IMR-90 (cell line): ENCODE results near the gene CAMTA1. TPM values are rescaled to one million over a fixed set of nuclear protein-coding genes. Genes with fewer than 3 reads are reported as not detected.

Experiments
- ATAC-seq: fragments of 200-7000 bp; cut with Tn5 transposase; 2 replicates; pipeline ENCODE4 v1.9.1; 2020; ENCODE audit warnings: low read depth, mild to moderate bottlenecking, moderate library complexity
- BruUV-seq: library from RNA; stranded (reverse); fragments of 400-500 nt; replicated peaks from 2 replicates; lab custom pipeline; 2021; lab: Mats Ljungman, UMichigan
- CTCF ChIA-PET: fragments of 300-600 bp; formaldehyde crosslinking; extraction: SDS; loops from one replicate; lab custom pipeline; 2021; ENCODE audit warnings: antibody characterized with exemption; lab: Yijun Ruan, JAX
- POLR2A ChIA-PET: fragments of 300-600 bp; sonication (Branson Sonifier 250); formaldehyde crosslinking; loops from one replicate; lab custom pipeline; 2022; ENCODE audit warnings: antibody characterized with exemption; ENCODE audit not compliant: unreplicated experiment; lab: Charles Lee
- DNase-seq: peaks from one replicate; pipeline ENCODE4 v3.0.0; 2013
- H2AFZ ChIP-seq: replicated peaks from 2 replicates; pipeline ENCODE3; 2013; ENCODE audit warnings: low read length, mild to moderate bottlenecking; ENCODE audit not compliant: poor library complexity
- H2AK5ac ChIP-seq: 2 replicates; pipeline ENCODE4 v1.6.1; 2013; ENCODE audit warnings: low read depth, low read length, inconsistent platforms
- H2AK9ac ChIP-seq: replicated peaks from 2 replicates; pipeline ENCODE3; 2013; ENCODE audit warnings: mild to moderate bottlenecking, low read depth, low read length, moderate library complexity; ENCODE audit not compliant: poor library complexity
- H2BK120ac ChIP-seq: 2 replicates; pipeline ENCODE4 v1.6.1; 2013; ENCODE audit warnings: low read depth, low read length, inconsistent platforms
- H2BK15ac ChIP-seq: 3 replicates; pipeline ENCODE4 v1.6.1; 2013; ENCODE audit warnings: low read depth, low read length, inconsistent platforms
- H2BK20ac ChIP-seq: 2 replicates; pipeline ENCODE4 v1.6.1; 2013; ENCODE audit warnings: low read depth, mild to moderate bottlenecking, inconsistent platforms, low read length, moderate library complexity
- H2BK5ac ChIP-seq: 2 replicates; pipeline ENCODE4 v1.6.1; 2013; ENCODE audit warnings: mild to moderate bottlenecking, low read depth, low read length, inconsistent platforms; ENCODE audit not compliant: poor library complexity, severe bottlenecking
- H3K14ac ChIP-seq: replicated peaks from 2 replicates; pipeline ENCODE4 v1.6.1; 2013; ENCODE audit warnings: low read depth, low read length, inconsistent platforms
- H3K18ac ChIP-seq: 2 replicates; pipeline ENCODE4 v1.6.1; 2013; ENCODE audit warnings: low read depth, low read length, control low read depth
- H3K23ac ChIP-seq: 2 replicates; pipeline ENCODE4 v1.6.1; 2013; ENCODE audit warnings: low read depth, low read length, inconsistent platforms
- H3K27ac ChIP-seq: 2 replicates; pipeline ENCODE4 v1.5.1; 2013; ENCODE audit warnings: mild to moderate bottlenecking, control low read depth, low read length; ENCODE audit not compliant: insufficient read depth
- H3K27me3 ChIP-seq: 2 replicates; pipeline ENCODE4 v1.6.1; 2013; ENCODE audit warnings: low read length; ENCODE audit not compliant: control insufficient read depth, insufficient read depth
- H3K36me3 ChIP-seq: 2 replicates; pipeline ENCODE4 v1.6.1; 2013; ENCODE audit warnings: low read length, mixed read lengths; ENCODE audit not compliant: control insufficient read depth, insufficient read depth
- H3K4ac ChIP-seq: 2 replicates; pipeline ENCODE4 v1.6.1; 2013; ENCODE audit warnings: low read depth, low read length, inconsistent platforms
- H3K4me1 ChIP-seq: 2 replicates; pipeline ENCODE4 v1.6.1; 2013; ENCODE audit warnings: low read length, mixed read lengths; ENCODE audit not compliant: control insufficient read depth, insufficient read depth
- H3K4me2 ChIP-seq: 2 replicates; pipeline ENCODE4 v1.6.1; 2013; ENCODE audit warnings: low read depth, mild to moderate bottlenecking, control low read depth, low read length, moderate library complexity
- H3K4me3 ChIP-seq: 2 replicates; pipeline ENCODE4 v1.5.1; 2013; ENCODE audit warnings: low read depth, mild to moderate bottlenecking, control low read depth, low read length, moderate library complexity; ENCODE audit not compliant: insufficient read depth
- H3K56ac ChIP-seq: 2 replicates; pipeline ENCODE4 v1.6.1; 2013; ENCODE audit warnings: low read length, inconsistent platforms; ENCODE audit not compliant: insufficient read depth; ENCODE audit errors: extremely low read depth
- H3K79me1 ChIP-seq, 2 experiments: 2 replicates each; pipeline ENCODE4 v1.6.1; 2013; ENCODE audit warnings: low read length in 2 of 2, inconsistent platforms in 1 of 2, low read depth in 1 of 2
- H3K9ac ChIP-seq: 2 replicates; pipeline ENCODE4 v1.6.1; 2013; ENCODE audit warnings: low read depth, low read length, control low read depth
- H3K9me1 ChIP-seq: 2 replicates; pipeline ENCODE4 v1.6.1; 2013; ENCODE audit warnings: low read length, inconsistent platforms; ENCODE audit not compliant: insufficient read depth
- H3K9me3 ChIP-seq: 2 replicates; pipeline ENCODE4 v1.6.1; 2013; ENCODE audit warnings: low read length; ENCODE audit not compliant: control insufficient read depth, insufficient read depth
- H4K20me1 ChIP-seq: 2 replicates; pipeline ENCODE4 v1.6.1; 2013; ENCODE audit warnings: low read length, inconsistent platforms; ENCODE audit not compliant: insufficient read depth
- H4K5ac ChIP-seq: 2 replicates; pipeline ENCODE4 v1.6.1; 2013; ENCODE audit warnings: mild to moderate bottlenecking, low read depth, low read length, control low read depth
- H4K8ac ChIP-seq, 2 experiments: 2 replicates each; pipeline ENCODE4 v1.6.1; 2013; ENCODE audit warnings: low read depth in 2 of 2, low read length in 2 of 2, control low read depth in 1 of 2, inconsistent platforms in 1 of 2
- H4K91ac ChIP-seq: 2 replicates; pipeline ENCODE4 v1.6.1; 2013; ENCODE audit warnings: low read depth, low read length, inconsistent platforms; ENCODE audit not compliant: insufficient read depth
- BHLHE40 ChIP-seq: fragments of 150-350 bp; IDR thresholded peaks from 2 replicates; pipeline ENCODE4 v1.6.1; 2016; ENCODE audit warnings: mild to moderate bottlenecking, low read depth, low read length
- CEBPB ChIP-seq: IDR thresholded peaks from 2 replicates; pipeline ENCODE4 v1.6.1; 2012; ENCODE audit warnings: low read depth, low read length, improper control_type of control experiment
- CHD1 ChIP-seq: IDR thresholded peaks from 2 replicates; pipeline ENCODE4 v1.6.1; 2012; ENCODE audit warnings: low read depth, low read length, improper control_type of control experiment
- CTCF ChIP-seq: conservative IDR thresholded peaks from 2 replicates; pipeline ENCODE4 v1.5.1; 2012; ENCODE audit warnings: mild to moderate bottlenecking, low read depth, low read length, improper control_type of control experiment
- FOS ChIP-seq: fragments of 150-350 bp; IDR thresholded peaks from 2 replicates; pipeline ENCODE4 v1.6.1; 2016; ENCODE audit warnings: low read depth, low read length
- MAZ ChIP-seq: IDR thresholded peaks from 2 replicates; pipeline ENCODE4 v1.6.1; 2012; ENCODE audit warnings: low read depth, mild to moderate bottlenecking, low read length, improper control_type of control experiment, moderate library complexity, borderline replicate concordance
- MXI1 ChIP-seq: IDR thresholded peaks from 2 replicates; pipeline ENCODE4 v1.6.1; 2012; ENCODE audit warnings: low read depth, mild to moderate bottlenecking, low read length, moderate library complexity, borderline replicate concordance
- NFE2L2 ChIP-seq: fragments of 150-350 bp; IDR thresholded peaks from 2 replicates; pipeline ENCODE4 v1.6.1; 2016; ENCODE audit warnings: low read depth, mild to moderate bottlenecking, low read length
- POLR2A ChIP-seq: IDR thresholded peaks from 2 replicates; pipeline ENCODE4 v1.6.1; 2012; ENCODE audit warnings: mild to moderate bottlenecking, low read depth, low read length
- RCOR1 ChIP-seq: IDR thresholded peaks from 2 replicates; pipeline ENCODE4 v1.6.1; 2012; ENCODE audit warnings: mild to moderate bottlenecking, low read length, improper control_type of control experiment; ENCODE audit not compliant: insufficient replicate concordance
- SMC3 ChIP-seq: fragments of 150-350 bp; IDR thresholded peaks from 2 replicates; pipeline ENCODE4 v1.6.1; 2016; ENCODE audit warnings: low read depth, mild to moderate bottlenecking, antibody characterized with exemption, low read length, moderate library complexity
- WGBS, 2 experiments: methylation state at CpG; one replicate each; pipeline versions ENCODE4 v1.1.5 to v1.1.7; 2013; ENCODE audit warnings: missing lambda C conversion rate in 2 of 2; ENCODE audit not compliant: insufficient read length in 1 of 2; ENCODE audit errors: extremely low coverage in 2 of 2; 5-methylcytosine and 5-hydroxymethylcytosine counted together
- dilution Hi-C: fragments of 300-500 bp; cut with HindIII; formaldehyde crosslinking; loops from one replicate; pipeline ENCODE4 v1.14.3; 2018; ENCODE audit warnings: low sequenced_read_pairs; ENCODE audit not compliant: unreplicated experiment
- in situ Hi-C: fragments of 300-500 bp; cut with MboI; formaldehyde crosslinking; loops from 3 replicates; pipeline ENCODE4 v1.14.3; 2019; ENCODE audit warnings: low sequenced_read_pairs, inconsistent platforms, mixed read lengths
- intact Hi-C: fragments of 100-400 bp; cut with micrococcal nuclease; formaldehyde crosslinking; loops from 2 replicates; pipeline ENCODE4 v1.10.0; 2022
- polyA plus RNA-seq, 3 experiments: library from polyadenylated mRNA; depleted of rRNA; stranded (reverse); fragments of >200 nt; gene quantifications; 2 replicates each; pipeline ENCODE4 v1.2.3, GENCODE V29; 2012; ENCODE audit warnings: low replicate concordance in 1 of 3
- total RNA-seq: library from RNA; depleted of rRNA; stranded (reverse); fragments of >200 nt; gene quantifications from 2 replicates; pipeline ENCODE4 v1.2.3, GENCODE V29; 2012
- TF ChIP-seq, protein P1 (sequence below): fragments of 150-350 bp; IDR thresholded peaks from 2 replicates; pipeline ENCODE4 v1.6.1; 2016; ENCODE audit warnings: low read depth, mild to moderate bottlenecking, low read length, moderate library complexity, borderline replicate concordance
- TF ChIP-seq, protein P2 (sequence below): fragments of 150-350 bp; IDR thresholded peaks from 2 replicates; pipeline ENCODE4 v1.6.1; 2017; ENCODE audit warnings: mild to moderate bottlenecking, antibody characterized with exemption, low read length, low read depth

CAMTA1 gene
- total and polyA plus RNA-seq, 2 of the 4 experiments (the other 2 are of a cell fraction), result 35.5 to 74.3 TPM

DNA sequence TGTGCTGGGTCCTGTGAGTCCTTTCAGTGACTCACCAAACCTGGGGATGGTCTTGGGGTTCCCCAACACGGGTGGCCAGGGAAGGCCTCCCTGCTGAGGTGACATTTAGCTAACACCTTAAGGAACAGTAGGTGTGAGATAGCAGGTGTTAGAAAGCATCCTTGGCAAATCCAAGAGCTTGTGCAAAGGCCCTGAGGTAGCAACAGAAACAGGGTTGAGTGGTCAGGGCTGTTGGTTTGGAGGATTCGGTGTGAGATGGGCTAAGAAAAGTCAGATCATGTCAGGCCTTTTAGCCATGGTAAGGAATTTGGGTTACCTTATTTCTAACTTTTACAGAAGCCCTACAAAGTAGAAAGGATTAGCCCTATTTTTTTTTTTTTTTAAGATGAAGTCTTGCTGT is 343.0 kb downstream of the CAMTA1 start (continued):
- TF ChIP-seq, protein P1, sequence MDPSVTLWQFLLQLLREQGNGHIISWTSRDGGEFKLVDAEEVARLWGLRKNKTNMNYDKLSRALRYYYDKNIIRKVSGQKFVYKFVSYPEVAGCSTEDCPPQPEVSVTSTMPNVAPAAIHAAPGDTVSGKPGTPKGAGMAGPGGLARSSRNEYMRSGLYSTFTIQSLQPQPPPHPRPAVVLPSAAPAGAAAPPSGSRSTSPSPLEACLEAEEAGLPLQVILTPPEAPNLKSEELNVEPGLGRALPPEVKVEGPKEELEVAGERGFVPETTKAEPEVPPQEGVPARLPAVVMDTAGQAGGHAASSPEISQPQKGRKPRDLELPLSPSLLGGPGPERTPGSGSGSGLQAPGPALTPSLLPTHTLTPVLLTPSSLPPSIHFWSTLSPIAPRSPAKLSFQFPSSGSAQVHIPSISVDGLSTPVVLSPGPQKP, result no peak

DNA sequence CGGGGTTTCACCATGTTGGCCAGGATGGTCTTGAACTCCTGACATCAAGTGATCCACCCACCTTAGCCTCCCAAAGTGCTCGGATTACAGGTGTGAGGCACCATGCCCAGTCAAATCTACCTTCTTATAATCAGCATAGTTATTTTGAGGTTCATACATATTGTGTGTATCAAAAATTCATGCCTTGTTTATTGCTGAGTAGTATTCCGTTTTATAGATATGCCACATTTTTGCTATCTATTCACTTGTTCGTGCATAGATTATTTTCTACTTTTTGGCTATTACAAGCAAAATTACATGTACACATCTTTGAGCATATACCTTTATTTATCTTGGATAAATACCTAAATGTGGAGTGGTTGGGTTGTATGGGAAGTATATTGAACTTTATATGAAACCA is 344.9 kb downstream of the CAMTA1 start:
- Histone ChIP-seq H4K91ac (no peak overlapping the region), H3K4me2 (no peak overlapping the region), H2AK9ac (no peak overlapping the region), H2AK5ac (no peak overlapping the region), H2BK20ac (no peak overlapping the region), H3K4ac (no peak overlapping the region), H3K9ac (no peak overlapping the region), H3K27ac (no peak overlapping the region), H3K79me1 (no peaks in the 10 kb centered on the region), H2BK5ac (no peak overlapping the region), H3K14ac (no peak overlapping the region), H3K18ac (no peak overlapping the region), H3K4me1 (no peaks in the 10 kb centered on the region), H3K56ac (no peak overlapping the region), H2BK120ac (no peak overlapping the region), H3K9me3 (no peaks in the 10 kb centered on the region), H4K5ac (no peak overlapping the region), H3K23ac (no peak overlapping the region), H2BK15ac (no peak overlapping the region), H3K4me3 (no peak overlapping the region), H4K20me1 (no peaks in the 10 kb centered on the region), H4K8ac (no peak overlapping the region), H3K36me3 (no peaks in the 10 kb centered on the region), H3K9me1 (peaks cover 3% of the 10 kb centered on the region; the same call in 1 of the 2 replicates), H2AFZ (no peak overlapping the region), H3K27me3 (peaks cover 6% of the 10 kb centered on the region)
- DNase-seq, result no peak
- ChIA-PET CTCF (no interaction called here), POLR2A (no interaction called here)
- in situ Hi-C loops (no loop called here), dilution Hi-C loops (no loop called here), intact Hi-C loops (no loop called here)
- ATAC-seq, result no peak
- WGBS, 2 experiments, result no CpG with 5 or more reads among the region's 4 CpGs
- no TSS peak for BruUV-seq
- TF ChIP-seq POLR2A (no peak), MAZ (no peak), CHD1 (no peak), CEBPB (no peak), BHLHE40 (no peak), MXI1 (no peak), RCOR1 (no peak), NFE2L2 (no peak), SMC3 (no peak), CTCF (no peak), FOS (no peak)
- TF ChIP-seq, protein P1, result no peak
- TF ChIP-seq, protein P2, sequence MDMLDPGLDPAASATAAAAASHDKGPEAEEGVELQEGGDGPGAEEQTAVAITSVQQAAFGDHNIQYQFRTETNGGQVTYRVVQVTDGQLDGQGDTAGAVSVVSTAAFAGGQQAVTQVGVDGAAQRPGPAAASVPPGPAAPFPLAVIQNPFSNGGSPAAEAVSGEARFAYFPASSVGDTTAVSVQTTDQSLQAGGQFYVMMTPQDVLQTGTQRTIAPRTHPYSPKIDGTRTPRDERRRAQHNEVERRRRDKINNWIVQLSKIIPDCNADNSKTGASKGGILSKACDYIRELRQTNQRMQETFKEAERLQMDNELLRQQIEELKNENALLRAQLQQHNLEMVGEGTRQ, result no peak
